ENCODE results near the gene NFKBIL1.

DNA sequence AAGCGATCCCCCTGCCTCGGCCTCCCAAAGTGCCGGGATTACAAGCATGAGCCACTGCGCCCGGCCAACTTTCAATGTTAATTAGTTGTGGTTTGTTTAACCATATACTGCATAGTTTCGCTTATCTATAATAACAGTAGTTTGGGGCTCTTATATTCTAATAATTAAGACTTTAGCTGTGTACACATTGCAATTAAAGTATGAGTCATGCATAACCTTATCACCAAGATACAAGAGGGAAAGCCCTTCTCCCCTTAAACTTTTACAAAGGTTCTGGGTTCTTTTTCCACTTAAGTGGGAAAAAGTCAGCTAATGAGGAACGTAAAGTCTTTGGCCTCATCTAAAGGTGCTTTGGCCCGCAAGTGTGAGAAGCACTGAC lies 21.9 kb upstream of the NFKBIL1 start:
- TF ChIP-seq YY1 (IDR thresholded peaks at IDR 0.05; ENCODE audit: low read depth) (no peak), NFIC (IDR thresholded peaks at IDR 0.05) (no peak), RAD21 (IDR thresholded peaks at IDR 0.05; ENCODE audit: low read depth) (no peak), TAF1 (IDR thresholded peaks at IDR 0.05; ENCODE audit: low read depth) (no peak), CEBPB (IDR thresholded peaks at IDR 0.05) (no peak), EP300 (IDR thresholded peaks at IDR 0.05; ENCODE audit: borderline replicate concordance) (no peak), FOXM1 (IDR thresholded peaks at IDR 0.05; ENCODE audit: borderline replicate concordance, low read depth) (no peak), EGR1 (IDR thresholded peaks at IDR 0.05) (no peak), TCF12 (IDR thresholded peaks at IDR 0.05; ENCODE audit: low read depth) (no peak), TEAD4 (IDR thresholded peaks at IDR 0.05) (no peak)
- TF ChIP-seq, protein P1, sequence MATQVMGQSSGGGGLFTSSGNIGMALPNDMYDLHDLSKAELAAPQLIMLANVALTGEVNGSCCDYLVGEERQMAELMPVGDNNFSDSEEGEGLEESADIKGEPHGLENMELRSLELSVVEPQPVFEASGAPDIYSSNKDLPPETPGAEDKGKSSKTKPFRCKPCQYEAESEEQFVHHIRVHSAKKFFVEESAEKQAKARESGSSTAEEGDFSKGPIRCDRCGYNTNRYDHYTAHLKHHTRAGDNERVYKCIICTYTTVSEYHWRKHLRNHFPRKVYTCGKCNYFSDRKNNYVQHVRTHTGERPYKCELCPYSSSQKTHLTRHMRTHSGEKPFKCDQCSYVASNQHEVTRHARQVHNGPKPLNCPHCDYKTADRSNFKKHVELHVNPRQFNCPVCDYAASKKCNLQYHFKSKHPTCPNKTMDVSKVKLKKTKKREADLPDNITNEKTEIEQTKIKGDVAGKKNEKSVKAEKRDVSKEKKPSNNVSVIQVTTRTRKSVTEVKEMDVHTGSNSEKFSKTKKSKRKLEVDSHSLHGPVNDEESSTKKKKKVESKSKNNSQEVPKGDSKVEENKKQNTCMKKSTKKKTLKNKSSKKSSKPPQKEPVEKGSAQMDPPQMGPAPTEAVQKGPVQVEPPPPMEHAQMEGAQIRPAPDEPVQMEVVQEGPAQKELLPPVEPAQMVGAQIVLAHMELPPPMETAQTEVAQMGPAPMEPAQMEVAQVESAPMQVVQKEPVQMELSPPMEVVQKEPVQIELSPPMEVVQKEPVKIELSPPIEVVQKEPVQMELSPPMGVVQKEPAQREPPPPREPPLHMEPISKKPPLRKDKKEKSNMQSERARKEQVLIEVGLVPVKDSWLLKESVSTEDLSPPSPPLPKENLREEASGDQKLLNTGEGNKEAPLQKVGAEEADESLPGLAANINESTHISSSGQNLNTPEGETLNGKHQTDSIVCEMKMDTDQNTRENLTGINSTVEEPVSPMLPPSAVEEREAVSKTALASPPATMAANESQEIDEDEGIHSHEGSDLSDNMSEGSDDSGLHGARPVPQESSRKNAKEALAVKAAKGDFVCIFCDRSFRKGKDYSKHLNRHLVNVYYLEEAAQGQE (IDR thresholded peaks at IDR 0.05; ENCODE audit: low read depth) = no peak
- TF ChIP-seq, protein P2, sequence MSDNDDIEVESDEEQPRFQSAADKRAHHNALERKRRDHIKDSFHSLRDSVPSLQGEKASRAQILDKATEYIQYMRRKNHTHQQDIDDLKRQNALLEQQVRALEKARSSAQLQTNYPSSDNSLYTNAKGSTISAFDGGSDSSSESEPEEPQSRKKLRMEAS (IDR thresholded peaks at IDR 0.05) = no peak
- TF ChIP-seq, protein P3, sequence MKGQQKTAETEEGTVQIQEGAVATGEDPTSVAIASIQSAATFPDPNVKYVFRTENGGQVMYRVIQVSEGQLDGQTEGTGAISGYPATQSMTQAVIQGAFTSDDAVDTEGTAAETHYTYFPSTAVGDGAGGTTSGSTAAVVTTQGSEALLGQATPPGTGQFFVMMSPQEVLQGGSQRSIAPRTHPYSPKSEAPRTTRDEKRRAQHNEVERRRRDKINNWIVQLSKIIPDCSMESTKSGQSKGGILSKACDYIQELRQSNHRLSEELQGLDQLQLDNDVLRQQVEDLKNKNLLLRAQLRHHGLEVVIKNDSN (IDR thresholded peaks at IDR 0.05) = no peak
